HG03457 (cell line): ENCODE data around the gene RALGDS.

Experiments
- ATAC-seq: cut with Tn5 transposase; IDR thresholded peaks from one replicate; pipeline ENCODE4 v1.9.1; 2021; ENCODE audit warnings: moderate number of reproducible peaks; ENCODE audit not compliant: unreplicated experiment

RALGDS gene

GRCh38 chr9:133137451-133138231, 16.6 kb upstream of the RALGDS start:
- ATAC-seq, result no peak

GRCh38 chr9:133135146-133135745, 14.2 kb upstream of the RALGDS start:
- ATAC-seq, result no peak

GRCh38 chr9:133134388-133135145, 13.5 kb upstream of the RALGDS start:
- ATAC-seq, result no peak

GRCh38 chr9:133133681-133134387, 12.8 kb upstream of the RALGDS start:
- ATAC-seq, result peak; percentile 56

GRCh38 chr9:133132174-133132573, 11.1 kb upstream of the RALGDS start:
- ATAC-seq, result no peak

- ATAC-seq, result no peak
These were observed 10.5 kb upstream of the RALGDS start for GRCh38 chr9:133131506-133131905.

- ATAC-seq, result no peak
These were observed 9.7 kb upstream of the RALGDS start for GRCh38 chr9:133130685-133131244.

- no peak for ATAC-seq
These were observed 8.2 kb upstream of the RALGDS start for GRCh38 chr9:133129001-133129795.

- no peak for ATAC-seq
These were observed 7.1 kb upstream of the RALGDS start for GRCh38 chr9:133128152-133128551.

GRCh38 chr9:133127340-133127981, 6.4 kb upstream of the RALGDS start:
- ATAC-seq, result no peak

- no peak for ATAC-seq
These were observed 5.8 kb upstream of the RALGDS start for GRCh38 chr9:133126697-133127339.

GRCh38 chr9:133125941-133126696, 5.1 kb upstream of the RALGDS start:
- ATAC-seq, result no peak

- ATAC-seq, result no peak
These were observed 3.9 kb upstream of the RALGDS start for GRCh38 chr9:133124907-133125275.

- no peak for ATAC-seq
These were observed 3.3 kb upstream of the RALGDS start for GRCh38 chr9:133124123-133124906.

GRCh38 chr9:133122935-133123611, 2.0 kb upstream of the RALGDS start:
- no peak for ATAC-seq

GRCh38 chr9:133122605-133122934, 1.5 kb upstream of the RALGDS start:
- no peak for ATAC-seq

GRCh38 chr9:133121915-133122550, 993 bp upstream of the RALGDS start:
- no peak for ATAC-seq
